ENCODE measurements around the gene KRT39. TPM values are rescaled to one million over a fixed set of nuclear protein-coding genes. Genes with fewer than 3 reads are reported as not detected.

The KRT39 gene
- total and polyA plus RNA-seq, 2 of the 13 experiments (the other 11 are each of a cell fraction or from before 2014, with no cell fraction given) = 0.07 to 1.2 TPM

DNA sequence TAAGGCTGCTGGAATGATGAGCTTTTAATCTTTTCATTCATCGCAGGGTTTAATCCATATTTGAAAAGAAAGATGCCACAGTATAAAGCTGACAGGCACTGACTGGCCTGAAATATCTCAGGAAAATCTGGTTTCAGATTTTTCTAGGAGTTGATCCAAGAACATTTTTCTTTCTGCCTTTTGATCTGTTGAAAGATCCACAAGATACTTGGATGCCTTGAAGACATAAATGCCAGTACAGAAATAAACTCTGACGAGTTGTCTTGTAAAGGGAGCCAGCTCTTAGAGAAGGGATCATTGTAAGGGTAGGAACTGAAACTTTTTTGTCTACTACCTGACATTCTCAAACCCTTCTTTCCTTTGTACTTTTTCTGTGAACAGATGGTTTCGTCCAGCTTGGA lies 56.3 kb downstream of the KRT39 start:
- Histone ChIP-seq H3K27me3 (ENCODE audit: control insufficient read depth in 1 of 2, insufficient read depth in 2 of 2, low read length in 2 of 2) (no peaks in the 10 kb centered on the region), H3K79me2 (ENCODE audit: insufficient read depth, low read length) (no peaks in the 10 kb centered on the region), H3K36me3 (replicated peaks in 1 of 2; ENCODE audit: control insufficient read depth in 1 of 2, insufficient read depth in 2 of 2, low read length in 2 of 2) (no peaks in the 10 kb centered on the region), H3K27ac (ENCODE audit: extremely low read length, insufficient read depth, low read length) (no peak overlapping the region), H4K20me1 (ENCODE audit: insufficient read depth, low read length) (no peaks in the 10 kb centered on the region), H3K4me3 (replicated peaks in 1 of 3; ENCODE audit: insufficient read depth in 1 of 3, low read depth in 2 of 3, low read length in 3 of 3) (no peak overlapping the region), H2AFZ (ENCODE audit: low read length) (no peak overlapping the region), H3K4me1 (ENCODE audit: insufficient read depth, low read length) (peaks cover 34% of the 10 kb centered on the region), H3K9me3 (ENCODE audit: low read length) (no peaks in the 10 kb centered on the region), H3K9ac (ENCODE audit: insufficient read depth, low read depth, low read length) (no peak overlapping the region), H3K4me2 (ENCODE audit: low read depth, low read length) (no peak overlapping the region)
- TF ChIP-seq IRF1 (CRISPR knock-in tag; IDR thresholded peaks at IDR 0.05; ENCODE audit: low read depth) (no peak), TARDBP (CRISPR knock-in tag; IDR thresholded peaks at IDR 0.05) (no peak), CBX1 (IDR thresholded peaks at IDR 0.05; ENCODE audit: low read depth) (no peak), ZNF101 (CRISPR knock-in tag; IDR thresholded peaks at IDR 0.05; ENCODE audit: borderline replicate concordance, low read depth) (no peak), TP53 (CRISPR knock-in tag; conservative IDR thresholded peaks at IDR 0.05) (no peak)
- TF ChIP-seq, protein P1, sequence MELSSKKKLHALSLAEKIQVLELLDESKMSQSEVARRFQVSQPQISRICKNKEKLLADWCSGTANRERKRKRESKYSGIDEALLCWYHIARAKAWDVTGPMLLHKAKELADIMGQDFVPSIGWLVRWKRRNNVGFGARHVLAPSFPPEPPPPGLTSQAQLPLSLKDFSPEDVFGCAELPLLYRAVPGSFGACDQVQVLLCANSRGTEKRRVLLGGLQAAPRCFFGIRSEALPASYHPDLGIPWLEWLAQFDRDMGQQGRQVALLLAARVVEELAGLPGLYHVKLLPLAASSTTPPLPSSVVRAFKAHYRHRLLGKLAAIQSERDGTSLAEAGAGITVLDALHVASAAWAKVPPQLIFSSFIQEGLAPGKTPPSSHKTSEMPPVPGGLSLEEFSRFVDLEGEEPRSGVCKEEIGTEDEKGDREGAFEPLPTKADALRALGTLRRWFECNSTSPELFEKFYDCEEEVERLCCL (CRISPR knock-in tag; IDR thresholded peaks at IDR 0.05; ENCODE audit: borderline replicate concordance) = no peak
- 95% methylated on average over 3 of the region's 3 CpGs for WGBS (ENCODE audit: low lambda C conversion rate)
- no TSS peak for BruUV-seq (replicated peaks)
- ATAC-seq (no peak), DNase-seq (ENCODE audit: low spot score) (no peak), FAIRE-seq (peak; percentile 34)
- intact Hi-C loops (cut with micrococcal nuclease; ENCODE audit: unreplicated experiment) (no loop called here), in situ Hi-C loops (cut with HindIII; ENCODE audit: extremely low pct_ligation_motif_present, low pct_unique_long_range_greater_than_20kb) (loop anchor here (5.0 kb wide), 1 partner anchor 92 kb away; no protein-coding TSS in a partner anchor)
- POLR2A ChIA-PET = interaction anchor here (1.0 to 1.6 kb wide), 3 partner anchors 25 to 149 kb away, joined by 3 read pairs; no protein-coding TSS in a partner anchor
- CTCF ChIA-PET (ENCODE audit: low intra/inter-chr PET ratio, low total read pairs) = interaction anchor here (1.8 to 3.3 kb wide), 5 partner anchors 412 to 737 kb away, joined by 3 to 32 read pairs (median 13); no protein-coding TSS in a partner anchor

Measured in HepG2 (cell line).